Stimulated activated CD4-positive, alpha-beta T cell treated with anti-CD3 and anti-CD28 coated beads, Interleukin-12 subunit alpha, Interleukin-12 subunit beta, amount 100 ng/mL, for 4 hours (primary cell): ENCODE data around the gene PCSK2.

Source experiments
- DNase-seq: peaks from one replicate; pipeline ENCODE4 v3.0.0-alpha.2; 2020

The PCSK2 gene

GRCh38 chr20:17490501-17490900, 263.7 kb downstream of the PCSK2 start:
- DNase-seq: no peak

- no peak for DNase-seq
These were observed 264.2 kb downstream of the PCSK2 start for GRCh38 chr20:17491041-17491440.

- no peak for DNase-seq
These were observed 264.6 kb downstream of the PCSK2 start for GRCh38 chr20:17491488-17491887.

- DNase-seq: no peak
These were observed 266.3 kb downstream of the PCSK2 start for GRCh38 chr20:17493173-17493572.

GRCh38 chr20:17494201-17494600, 267.4 kb downstream of the PCSK2 start:
- no peak for DNase-seq

GRCh38 chr20:17495826-17496225, 269.0 kb downstream of the PCSK2 start:
- DNase-seq: no peak

GRCh38 chr20:17497821-17498580, 271.2 kb downstream of the PCSK2 start:
- no peak for DNase-seq

GRCh38 chr20:17498641-17499040, 271.8 kb downstream of the PCSK2 start:
- DNase-seq: no peak

GRCh38 chr20:17499041-17499440, 272.2 kb downstream of the PCSK2 start:
- DNase-seq: no peak

- no peak for DNase-seq
These were observed 273.4 kb downstream of the PCSK2 start for GRCh38 chr20:17500271-17500670.

GRCh38 chr20:17500826-17501225, 274.0 kb downstream of the PCSK2 start:
- no peak for DNase-seq

GRCh38 chr20:17501701-17502100, 274.9 kb downstream of the PCSK2 start:
- no peak for DNase-seq

GRCh38 chr20:17502105-17502504, 275.3 kb downstream of the PCSK2 start:
- DNase-seq: no peak

- no peak for DNase-seq
These were observed 276.6 kb downstream of the PCSK2 start for GRCh38 chr20:17503301-17504065.

GRCh38 chr20:17504066-17504897, 277.4 kb downstream of the PCSK2 start:
- DNase-seq: no peak

GRCh38 chr20:17504898-17505635, 278.2 kb downstream of the PCSK2 start:
- DNase-seq: peak; percentile 16

- DNase-seq: peak; percentile 35
These were observed 279.0 kb downstream of the PCSK2 start for GRCh38 chr20:17505636-17506517.

GRCh38 chr20:17507032-17507431, 280.2 kb downstream of the PCSK2 start:
- DNase-seq: no peak

GRCh38 chr20:17507531-17507930, 280.7 kb downstream of the PCSK2 start:
- DNase-seq: no peak

- no peak for DNase-seq
These were observed 281.9 kb downstream of the PCSK2 start for GRCh38 chr20:17508756-17509155.

- no peak for DNase-seq
These were observed 283.7 kb downstream of the PCSK2 start for GRCh38 chr20:17510548-17510947.

GRCh38 chr20:17511401-17511800, 284.6 kb downstream of the PCSK2 start:
- DNase-seq: no peak
